UCSD-AML1 (cell line): Measurements from ENCODE around the gene PTCD1.
"Not testable (repeated sequence)": the region's sequence is repeated elsewhere in the genome, so short reads cannot be mapped to it uniquely, and the experiment has no call there.

ENCODE experiments used
- DNase-seq: peaks from one replicate; lab custom pipeline; 2025; ENCODE audit not compliant: unreplicated experiment; lab: John Stamatoyannopoulos, UW

Gene PTCD1

DNA sequence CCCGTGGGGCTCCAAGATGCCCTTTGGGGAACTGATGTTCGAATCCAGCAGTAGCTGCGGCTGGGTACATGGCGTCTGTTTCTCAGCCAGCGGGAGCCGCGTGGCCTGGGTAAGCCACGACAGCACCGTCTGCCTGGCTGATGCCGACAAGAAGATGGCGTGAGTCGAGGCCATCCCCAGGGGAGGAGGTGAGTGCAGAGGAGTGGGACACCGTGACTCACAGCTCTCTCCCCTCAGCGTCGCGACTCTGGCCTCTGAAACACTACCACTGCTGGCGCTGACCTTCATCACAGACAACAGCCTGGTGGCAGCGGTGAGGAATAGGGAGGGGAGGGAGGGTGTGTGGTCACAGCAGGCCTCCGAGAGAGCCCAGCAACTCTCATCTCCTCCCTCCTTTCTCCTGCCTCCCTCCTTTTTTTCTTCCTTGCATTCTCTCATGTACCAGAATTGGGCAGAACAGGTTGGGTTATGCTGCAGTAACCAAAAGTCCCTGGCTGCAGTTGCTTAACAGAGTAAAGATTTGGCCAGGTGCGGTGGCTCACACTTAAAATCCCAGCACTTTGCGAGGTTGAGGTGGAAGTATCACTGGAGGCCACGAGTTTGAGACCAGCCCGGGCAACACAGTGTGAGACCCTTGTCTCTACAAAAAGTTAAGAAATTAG is 47.5 kb downstream of the PTCD1 start:
- no peak for DNase-seq

DNA sequence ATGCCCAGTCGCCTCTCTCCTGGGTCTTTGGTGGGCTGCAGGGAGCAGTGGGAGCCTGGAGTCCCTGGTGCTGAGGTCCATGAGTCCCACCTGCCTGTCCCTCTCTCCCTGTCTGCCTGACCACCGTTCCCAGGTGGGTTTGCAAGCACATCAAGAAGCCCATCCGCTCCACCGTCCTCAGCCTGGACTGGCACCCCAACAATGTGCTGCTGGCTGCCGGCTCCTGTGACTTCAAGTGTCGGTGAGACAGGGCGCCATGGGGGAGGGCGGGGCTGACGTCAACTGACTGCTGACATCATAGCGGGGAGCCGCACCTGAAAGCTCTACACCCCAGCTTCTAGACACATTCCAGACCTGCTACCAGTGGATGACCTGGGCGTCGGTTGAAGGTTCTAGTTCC is 48.8 kb downstream of the PTCD1 start:
- no peak for DNase-seq

DNA sequence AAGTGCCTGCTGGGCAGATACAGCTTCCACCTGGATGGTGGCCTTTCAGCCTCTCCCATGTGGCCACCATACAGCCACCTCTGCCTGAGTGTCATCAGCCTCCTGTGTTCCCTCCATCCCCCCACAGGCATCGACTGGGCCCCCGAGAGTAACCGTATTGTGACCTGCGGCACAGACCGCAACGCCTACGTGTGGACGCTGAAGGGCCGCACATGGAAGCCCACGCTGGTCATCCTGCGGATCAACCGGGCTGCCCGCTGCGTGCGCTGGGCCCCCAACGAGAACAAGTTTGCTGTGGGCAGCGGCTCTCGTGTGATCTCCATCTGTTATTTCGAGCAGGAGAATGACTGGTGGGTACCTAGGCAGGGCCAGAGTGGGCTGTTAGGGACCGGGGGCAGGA is 50.7 kb downstream of the PTCD1 start:
- no peak for DNase-seq

DNA sequence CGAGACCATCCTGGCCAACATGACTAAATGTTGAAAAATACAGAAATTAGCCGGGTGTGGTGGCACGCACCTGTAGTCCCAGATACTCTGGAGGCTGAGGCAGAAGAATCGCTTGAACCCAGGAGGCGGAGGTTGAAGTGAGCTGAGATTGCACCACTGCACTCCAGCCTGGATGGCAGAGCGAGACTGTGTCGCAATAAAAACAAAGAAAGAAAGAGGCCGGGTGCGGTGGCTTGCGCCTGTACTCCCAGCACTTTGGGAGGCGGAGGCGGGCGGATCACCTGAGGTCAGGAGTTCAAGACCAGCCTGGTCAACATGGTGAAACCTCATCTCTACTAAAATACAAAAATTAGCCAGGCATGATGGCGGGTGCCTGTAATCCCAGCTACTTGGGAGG is 51.4 kb downstream of the PTCD1 start:
- not testable (repeated sequence) for DNase-seq

DNA sequence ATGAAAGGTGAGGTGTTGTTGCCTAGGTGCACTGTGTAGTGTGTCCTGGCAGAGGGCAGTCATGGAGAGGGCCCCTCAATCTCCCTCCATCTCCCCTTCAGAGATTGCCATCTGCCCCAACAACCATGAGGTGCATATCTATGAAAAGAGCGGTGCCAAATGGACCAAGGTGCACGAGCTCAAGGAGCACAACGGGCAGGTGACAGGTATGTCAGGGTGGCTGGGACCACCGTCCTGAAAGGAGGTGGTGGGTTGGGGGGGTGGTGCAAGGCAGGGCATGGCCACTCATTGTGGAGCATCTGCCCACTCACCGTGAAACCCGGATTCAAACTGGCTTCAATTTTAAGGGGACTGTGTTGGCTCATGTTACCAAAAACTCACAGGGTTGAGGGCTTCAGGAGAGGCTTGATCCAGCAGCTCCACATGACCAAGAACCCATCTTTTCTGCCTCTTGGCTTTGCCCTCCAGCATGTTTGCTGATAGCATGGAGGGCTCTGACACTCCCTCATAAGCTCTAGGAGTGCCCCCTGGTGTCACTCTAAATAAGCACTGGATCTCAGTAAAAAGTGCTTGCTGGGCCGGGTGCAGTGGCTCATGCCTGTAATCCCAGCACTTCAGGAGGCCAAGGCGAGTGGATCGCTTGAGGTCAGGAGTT is 51.9 kb downstream of the PTCD1 start:
- no peak for DNase-seq

DNA sequence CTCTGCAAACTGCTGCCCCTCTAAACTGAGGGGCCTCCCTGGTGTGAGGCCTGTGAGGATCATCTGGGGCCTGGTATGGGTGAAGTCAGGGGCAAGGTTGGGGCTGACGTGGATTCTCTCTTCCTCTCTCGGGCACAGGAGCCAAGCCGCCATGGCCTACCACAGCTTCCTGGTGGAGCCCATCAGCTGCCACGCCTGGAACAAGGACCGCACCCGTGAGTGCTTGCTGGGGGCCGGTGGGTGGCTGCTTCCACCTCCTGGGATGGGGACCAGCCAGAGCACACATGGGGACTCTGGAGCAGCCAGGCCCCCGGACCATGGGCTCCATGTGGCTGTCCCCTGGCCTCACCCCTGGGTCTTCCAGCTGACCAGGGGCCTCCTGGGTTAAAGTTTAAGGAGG is 53.0 kb downstream of the PTCD1 start:
- no peak for DNase-seq

DNA sequence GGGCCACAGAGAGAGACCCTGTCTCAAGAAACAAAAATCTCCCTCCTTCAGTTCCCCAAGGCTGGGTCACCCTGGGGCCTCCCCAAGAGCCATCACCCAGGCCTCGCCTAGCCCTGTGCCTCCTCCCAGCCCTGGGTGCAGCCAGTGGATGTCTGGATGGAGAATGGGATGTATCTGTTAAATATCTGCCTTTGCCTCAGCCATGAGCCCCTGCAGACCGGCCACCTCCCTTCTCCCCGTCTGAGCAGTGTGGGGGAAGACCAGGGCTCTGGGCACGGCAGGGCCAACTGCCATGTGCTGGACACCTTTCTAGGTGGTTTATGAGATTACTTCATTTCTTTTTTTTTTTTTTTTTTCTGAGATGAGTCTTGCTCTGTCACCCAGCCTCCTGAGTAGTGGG is 54.1 kb downstream of the PTCD1 start:
- DNase-seq: no peak

DNA sequence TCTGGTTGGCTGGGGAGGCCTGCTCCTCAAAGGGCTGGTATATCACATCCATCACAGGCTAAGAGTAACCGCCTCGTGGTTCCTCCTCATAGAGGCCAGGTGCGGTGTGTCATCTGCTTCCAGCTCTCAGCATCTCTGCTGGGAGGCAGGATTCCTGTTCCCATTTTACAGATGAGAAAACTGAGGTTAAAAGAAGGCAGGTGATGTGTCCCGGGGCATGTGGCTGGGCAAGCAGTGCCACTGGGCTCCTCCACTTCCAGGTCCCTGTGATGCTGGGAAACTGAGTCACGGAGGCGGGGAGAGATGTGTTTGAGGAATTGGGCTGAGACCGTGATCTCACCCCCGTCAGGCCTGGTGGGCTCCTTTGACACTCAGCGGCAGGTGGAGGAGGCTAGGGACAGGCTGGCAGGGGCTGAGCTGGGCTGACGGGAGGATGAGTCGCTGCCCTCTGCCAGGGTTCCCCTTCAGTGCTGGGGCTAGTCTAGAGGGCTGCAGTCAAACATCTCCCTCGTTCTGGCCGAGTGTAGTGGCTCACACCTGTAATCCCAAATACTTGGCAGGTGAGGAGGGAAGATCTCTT is 54.7 kb downstream of the PTCD1 start:
- no peak for DNase-seq

DNA sequence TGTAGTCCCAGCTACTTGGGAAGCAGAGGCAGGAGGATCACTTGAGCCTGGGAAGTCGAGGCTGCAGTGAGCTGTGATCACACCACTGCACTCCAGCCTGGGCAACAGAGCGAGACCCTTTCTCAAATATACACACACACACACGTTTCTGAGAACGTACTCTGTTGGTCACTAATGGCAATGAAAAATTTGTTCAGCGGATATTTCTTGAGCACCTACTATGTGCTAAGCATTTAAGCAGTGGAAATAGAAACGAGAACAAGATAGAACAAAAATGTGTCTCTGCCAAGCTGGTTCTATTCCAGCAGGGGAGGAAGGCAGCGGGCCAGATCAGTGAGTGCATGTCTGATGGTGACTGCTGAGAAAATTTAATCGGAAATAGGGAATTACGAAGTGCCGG is 55.4 kb downstream of the PTCD1 start:
- DNase-seq: no peak

DNA sequence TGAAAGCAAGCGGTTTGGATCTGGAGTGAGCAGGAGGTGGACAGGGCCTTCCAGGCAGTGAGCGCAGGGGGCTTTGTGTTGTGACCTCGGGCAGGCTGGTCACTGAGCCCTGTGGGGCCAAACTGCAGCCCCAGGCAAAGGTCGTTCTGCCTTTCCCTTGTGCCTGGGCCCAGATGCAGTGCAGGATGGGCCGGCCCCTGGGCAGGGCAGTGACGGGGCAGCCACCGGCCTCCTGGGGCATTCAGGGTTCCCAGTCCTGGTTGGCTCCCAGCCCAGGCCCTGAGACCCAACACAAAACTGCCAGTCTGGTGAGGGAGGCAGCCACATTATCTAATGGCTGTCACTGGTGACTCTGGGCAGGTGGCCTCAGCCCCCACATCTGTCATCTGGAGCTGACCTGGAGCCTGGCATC is 56.9 kb downstream of the PTCD1 start:
- DNase-seq: no peak

DNA sequence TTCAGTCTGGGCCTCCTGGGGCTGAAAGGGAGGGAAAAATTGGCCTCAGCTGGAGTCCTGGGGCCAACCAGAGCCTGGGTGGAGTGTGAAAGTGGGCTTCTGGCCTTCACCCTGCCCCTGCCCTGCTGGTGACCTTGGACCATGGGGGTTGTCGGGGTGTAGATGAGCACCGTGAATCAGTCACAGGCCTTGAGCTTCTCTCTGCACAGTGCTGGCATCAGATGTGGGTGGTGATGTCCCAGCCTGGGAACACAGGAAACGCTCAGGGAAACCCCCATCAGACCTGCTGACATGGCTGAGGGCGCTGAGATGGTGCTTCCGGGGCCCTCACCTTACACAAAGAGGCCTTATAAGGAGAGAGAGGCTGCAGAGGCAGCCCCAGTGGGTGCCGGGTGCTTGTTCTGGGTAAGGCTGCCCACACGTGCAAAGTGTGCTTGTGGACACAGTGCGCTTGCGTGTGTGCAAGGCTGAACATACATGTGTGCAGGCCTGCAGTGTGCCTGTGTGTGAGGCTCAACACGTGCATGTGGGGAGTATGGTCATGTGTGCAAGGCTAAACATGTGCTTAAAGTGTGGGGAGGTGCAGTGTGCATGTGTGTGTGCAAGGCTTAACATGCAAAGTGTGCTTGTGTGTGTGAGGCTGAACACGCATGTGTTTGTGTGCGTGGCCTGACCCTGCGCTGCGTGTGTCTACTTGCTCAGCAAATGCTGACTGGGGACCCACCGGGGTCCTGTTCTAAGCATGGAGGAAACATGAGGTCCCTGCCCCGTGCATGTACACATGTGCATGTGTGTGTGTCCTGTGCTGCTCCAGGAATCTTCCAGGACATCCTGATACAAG is 57.6 kb downstream of the PTCD1 start:
- DNase-seq: no peak

DNA sequence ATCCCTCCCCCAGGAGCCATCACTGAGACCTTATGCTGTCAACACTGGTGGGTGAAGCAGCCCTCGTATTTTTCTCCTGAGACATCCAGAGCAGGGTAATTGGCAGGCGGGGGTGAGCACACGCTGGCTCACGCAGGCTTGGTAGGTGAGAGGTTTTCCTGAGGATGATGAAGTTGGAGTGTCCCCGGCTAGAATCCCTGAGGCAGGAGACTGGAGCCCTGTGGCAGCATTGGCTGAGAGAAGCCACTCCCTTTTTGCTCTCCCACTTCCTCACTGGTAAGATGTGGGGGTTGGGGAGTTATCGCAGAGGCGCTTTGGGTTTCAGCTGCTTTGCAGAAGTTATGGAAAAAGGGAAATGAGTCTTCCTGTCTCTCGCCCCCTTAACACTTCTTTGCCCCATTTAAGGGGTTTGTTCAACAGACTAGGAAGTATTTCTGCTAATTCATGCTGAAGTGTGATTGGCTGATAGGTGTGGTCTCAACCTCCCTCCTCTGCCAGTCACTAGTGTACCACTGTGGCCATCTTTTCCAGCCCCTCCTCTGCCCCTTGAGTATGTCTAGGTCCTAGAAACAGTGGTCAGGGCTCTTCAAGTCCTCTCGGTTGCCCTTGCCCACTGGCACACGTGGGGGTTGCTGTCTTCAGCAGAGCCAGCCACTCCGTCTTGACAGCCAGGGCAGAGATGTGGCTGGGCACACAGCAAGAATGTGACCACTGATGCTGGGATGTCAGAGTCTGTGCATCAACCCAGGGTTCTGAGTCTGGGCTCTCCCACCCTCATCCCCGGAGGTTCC is 58.4 kb downstream of the PTCD1 start:
- DNase-seq: peak; percentile 67

DNA sequence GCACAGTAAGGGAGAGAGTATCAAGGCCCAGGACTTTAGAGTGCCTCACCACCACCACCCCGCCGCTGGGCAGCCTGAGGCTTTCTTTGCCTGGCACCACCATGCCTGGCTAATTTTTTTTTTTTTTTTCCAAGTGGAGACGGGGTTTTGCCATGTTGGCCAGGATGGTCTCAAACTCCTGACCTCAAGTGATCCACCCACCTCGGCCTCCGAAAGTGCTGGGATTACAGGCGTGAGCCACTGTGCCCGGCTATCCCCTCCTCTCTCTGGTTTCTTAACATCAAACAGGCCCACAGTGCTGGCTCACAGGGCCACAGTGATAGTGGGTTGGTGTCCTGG is 58.9 kb downstream of the PTCD1 start:
- not testable (repeated sequence) for DNase-seq

DNA sequence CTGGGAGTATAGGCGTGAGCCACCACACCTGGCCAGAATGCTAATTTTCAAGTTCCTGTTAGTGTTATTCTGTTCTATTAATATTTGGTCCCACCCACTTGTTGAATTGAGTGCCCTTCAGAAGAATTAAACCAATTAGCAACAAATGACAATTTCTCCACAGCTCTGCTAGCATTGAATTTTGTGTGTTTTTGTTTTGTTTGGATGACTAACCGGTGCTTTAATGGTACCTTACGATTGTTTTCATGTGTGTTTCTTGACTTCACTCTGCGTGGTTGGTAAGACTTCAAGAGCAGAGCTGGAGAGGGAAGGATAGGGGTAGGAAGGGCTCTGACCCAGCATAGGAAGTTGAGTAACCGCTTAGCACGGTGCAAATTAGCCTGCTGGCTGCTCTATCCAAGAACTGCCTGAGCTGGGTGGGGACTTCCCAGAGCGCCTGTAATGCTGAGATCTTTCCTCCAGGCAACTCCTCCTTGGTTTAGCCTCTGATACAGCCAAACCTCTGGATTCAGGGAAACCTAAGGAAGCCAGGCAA is 59.5 kb downstream of the PTCD1 start:
- peak; percentile 54 for DNase-seq

DNA sequence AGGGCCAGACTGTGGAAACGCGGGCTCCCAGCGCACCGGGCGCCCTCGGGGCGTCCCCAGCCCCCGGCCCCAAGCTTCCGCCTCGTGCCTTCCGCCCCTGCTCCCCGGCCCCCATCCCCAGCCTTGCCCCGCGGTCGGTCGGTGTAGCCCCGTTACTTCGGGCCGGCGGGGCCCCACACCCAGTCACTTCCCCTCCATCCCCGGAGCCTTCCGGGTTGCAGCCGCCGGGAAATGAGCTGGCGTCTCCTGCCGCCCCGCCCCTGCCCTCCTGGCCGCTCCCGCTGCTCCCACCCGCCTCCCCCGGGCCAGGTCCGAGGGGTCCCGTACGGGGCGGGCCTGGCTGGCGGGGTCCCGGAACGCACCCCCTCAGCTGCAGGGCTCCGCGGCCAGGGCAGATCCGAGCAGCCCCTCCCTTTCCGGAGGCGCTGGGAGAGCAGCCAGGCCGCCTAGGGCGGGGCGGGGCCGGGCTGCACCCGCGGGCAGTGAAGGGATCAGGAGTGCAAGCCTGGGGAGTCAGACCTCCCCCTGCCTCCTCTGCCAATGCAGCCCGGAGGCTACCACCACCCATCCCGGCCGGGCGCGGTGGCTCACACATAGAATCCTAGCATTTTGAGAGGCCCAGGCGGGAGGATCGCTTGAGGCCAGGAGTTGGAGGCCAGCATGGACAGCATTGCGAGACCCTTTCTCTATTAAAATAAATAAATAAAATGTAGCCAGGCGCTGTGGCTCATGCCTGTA is 63.4 kb downstream of the PTCD1 start:
- peak; percentile 53 for DNase-seq

DNA sequence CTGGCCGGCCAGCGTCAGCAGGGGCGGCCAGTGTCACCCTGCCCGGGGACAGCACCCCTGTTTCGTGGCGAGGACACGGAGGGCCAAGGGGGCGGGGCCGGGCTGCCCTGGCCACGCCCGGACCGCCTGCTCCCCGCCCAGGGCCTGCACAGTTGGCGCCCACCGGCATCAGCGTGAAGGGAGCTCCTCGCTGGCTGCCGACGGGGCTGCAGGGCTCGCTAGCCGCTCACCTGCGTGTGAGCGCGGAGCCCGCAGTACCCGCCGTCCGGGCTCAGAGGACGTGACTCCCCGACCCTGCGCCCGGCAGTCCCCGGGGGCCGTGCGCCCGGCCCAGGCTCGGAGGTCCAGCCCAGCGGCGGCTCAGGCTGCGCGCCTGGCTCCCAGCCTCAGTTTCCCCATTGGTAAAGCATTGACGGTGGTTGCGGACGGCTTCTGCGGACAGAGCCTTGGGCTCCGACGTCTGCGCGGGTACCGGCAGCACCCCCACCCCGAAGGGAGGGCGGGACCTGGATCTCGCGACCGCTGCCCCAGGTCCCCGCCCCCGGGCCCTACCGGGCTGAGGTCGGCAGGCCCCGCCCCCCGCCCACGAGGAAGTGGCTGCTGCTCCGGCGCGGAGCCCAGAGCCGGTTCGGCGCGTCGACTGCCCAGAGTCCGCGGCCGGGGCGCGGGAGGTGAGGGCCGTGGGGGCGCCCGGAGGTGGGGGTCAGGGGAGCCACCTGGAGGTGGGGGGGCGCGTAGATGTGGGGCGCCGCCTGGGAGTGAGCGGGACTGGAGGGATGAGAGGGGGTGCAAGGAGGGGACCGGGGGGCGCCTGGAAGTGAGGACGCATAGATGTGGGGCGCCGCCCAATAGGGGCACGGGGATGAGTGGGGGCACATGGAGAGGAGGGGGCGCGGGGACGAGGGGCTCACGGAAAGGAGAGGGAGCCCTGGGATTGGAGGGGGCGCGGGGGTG is 64.2 kb downstream of the PTCD1 start, which contains the start of gene ARPC1B:
ARPC1B (plus strand) TSS at position 620 of the 954 bp plus-strand sequence. CDS start 10,985 bp downstream, outside the sequence.
- DNase-seq: peak; percentile 78

DNA sequence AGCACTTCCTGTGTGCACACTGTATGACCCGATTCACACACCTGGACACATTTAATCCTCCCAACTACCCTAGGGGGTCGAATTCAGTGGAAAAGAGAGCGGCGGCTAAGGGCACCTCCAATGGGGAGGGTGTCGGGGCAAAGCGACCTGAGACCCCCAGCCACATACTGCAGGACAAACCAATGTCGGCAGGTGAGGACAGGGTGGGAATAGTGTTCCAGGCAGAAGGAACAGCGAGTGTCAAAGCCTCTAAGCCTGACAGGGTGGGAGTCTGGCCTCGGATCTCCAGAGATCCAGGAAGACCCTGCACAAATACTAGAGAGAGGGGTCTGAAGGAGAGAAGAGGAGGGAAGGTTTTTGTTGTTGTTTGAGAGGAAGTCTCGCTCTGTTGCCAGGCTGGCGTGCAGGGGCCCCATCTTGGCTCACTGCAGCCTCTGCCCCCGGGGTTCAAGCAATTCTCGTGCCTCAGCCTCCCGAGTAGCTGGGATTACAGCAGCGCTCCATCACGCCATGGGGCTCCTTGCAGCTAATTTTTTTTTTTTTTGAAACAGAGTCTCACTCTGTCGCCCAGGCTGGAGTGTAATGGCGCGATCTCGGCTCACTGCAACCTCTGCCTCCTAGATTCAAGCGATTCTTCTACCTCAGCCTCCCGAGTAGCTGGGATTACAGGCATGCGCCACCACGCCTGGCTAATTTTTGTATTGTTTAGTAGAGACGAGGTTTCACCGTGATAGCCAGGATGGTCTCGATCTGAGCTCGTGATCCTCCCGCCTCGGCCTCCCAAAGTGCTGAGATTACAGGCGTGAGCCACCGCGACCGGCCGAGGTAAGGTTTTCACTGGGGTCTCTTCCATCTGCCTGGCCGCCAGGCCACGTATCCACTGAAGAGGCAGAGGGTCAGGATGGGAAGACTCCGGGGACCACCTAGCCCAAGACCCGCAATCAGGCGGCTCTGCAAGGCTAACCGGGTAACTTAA is 65.2 kb downstream of the PTCD1 start:
- DNase-seq: no peak
